ENCODE measurements around the gene FBLN2. TPM values are rescaled to one million over a fixed set of nuclear protein-coding genes. Genes with fewer than 3 reads are reported as not detected.

The FBLN2 gene
- polyA plus RNA-seq, 4 donors, result 0.45 to 30.8 (median 2.9) TPM

DNA sequence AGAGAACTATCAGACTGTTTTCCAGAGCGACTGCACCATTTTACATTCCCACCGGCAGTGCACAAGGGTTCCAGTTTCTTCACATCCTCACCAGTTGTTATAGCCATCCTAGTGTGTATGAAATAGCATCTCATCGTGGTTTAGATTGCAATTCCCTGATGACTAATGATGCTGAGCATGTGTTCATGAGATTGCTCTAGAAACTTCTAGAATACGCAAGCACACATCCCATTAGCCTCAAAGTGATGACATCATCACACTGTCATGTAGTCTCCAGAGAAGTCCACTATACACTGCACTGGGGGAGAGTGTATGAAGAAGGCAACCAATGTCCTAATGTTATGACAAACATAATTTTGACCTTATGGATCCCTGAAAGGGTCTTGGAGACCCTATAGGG, 30.1 kb downstream of the FBLN2 start:
- Histone ChIP-seq H3K27ac (ENCODE audit: low read depth in 1 of 3, low read length in 2 of 3) (no peak overlapping the region), H3K36me3 (ENCODE audit: control insufficient read depth in 3 of 3, insufficient read depth in 2 of 3, low read depth in 1 of 3, low read length in 3 of 3) (no peaks in the 10 kb centered on the region), H3K4me3 (ENCODE audit: low read depth in 1 of 3, low read length in 3 of 3) (no peak overlapping the region), H3K4me1 (ENCODE audit: control insufficient read depth in 3 of 3, insufficient read depth in 2 of 3, low read depth in 1 of 3, low read length in 2 of 3) (no peaks in the 10 kb centered on the region), H3K9me3 (ENCODE audit: control insufficient read depth in 2 of 2, insufficient read depth in 1 of 2, low read depth in 1 of 2, low read length in 1 of 2) (no peaks in the 10 kb centered on the region), H3K27me3 (ENCODE audit: control insufficient read depth in 3 of 3, insufficient read depth in 3 of 3, low read length in 3 of 3) (no peaks in the 10 kb centered on the region)
- 78 to 91% (median 84%) methylated on average over 4 of the region's 4 CpGs for WGBS, 3 donors
- FAIRE-seq (no peak), DNase-seq (no peak)

DNA sequence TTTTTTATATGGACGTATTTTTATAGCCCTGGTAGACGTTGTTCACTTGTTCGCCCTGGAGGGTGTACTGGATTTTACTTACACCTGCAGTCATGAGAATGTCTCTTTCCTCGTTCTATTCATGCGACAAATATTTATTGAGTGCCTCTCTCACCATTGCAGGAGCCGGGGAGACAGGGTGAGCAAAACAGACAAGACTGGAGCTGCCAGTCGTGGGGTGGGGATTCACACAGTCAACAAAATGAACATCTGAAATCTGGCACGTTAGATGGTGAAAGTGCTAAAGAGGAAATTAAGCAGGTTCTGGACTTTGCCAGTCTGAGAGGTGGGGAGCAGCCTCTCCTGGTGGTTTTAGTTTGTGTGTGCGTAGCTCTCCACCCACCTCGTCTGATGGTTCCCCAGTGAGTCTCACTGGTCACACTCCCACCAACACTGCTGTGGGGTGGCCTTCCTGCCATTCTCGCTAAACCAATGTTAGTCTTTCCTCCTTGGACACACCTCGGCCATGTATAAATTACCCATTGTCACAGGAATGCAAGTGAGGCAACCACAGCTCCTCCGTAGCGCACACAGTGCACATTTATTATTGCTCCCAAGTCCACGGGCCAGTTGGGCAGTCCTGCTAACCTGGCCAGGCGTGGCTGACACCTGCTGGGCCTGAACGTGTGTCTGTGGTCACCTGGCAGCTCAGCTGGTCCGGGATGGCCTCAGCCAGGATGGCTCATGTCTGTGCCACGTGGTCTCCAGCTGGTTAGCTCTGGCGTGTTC, 31.5 kb downstream of the FBLN2 start:
- no peak overlapping the region for H3K4me3 ChIP-seq (ENCODE audit: low read depth in 1 of 3, low read length in 3 of 3)
- DNase-seq, result no peak
- H3K4me1 ChIP-seq (ENCODE audit: control insufficient read depth in 3 of 3, insufficient read depth in 2 of 3, low read depth in 1 of 3, low read length in 2 of 3), result no peaks in the 10 kb centered on the region
- FAIRE-seq, result no peak
- H3K9me3 ChIP-seq (ENCODE audit: control insufficient read depth in 2 of 2, insufficient read depth in 1 of 2, low read depth in 1 of 2, low read length in 1 of 2), result no peaks in the 10 kb centered on the region
- no peak overlapping the region for H3K27ac ChIP-seq (ENCODE audit: low read depth in 1 of 3, low read length in 2 of 3)
- no peaks in the 10 kb centered on the region for H3K36me3 ChIP-seq (ENCODE audit: control insufficient read depth in 3 of 3, insufficient read depth in 2 of 3, low read depth in 1 of 3, low read length in 3 of 3)
- 28 to 62% (median 43%) methylated on average over 20 of the region's 20 CpGs for WGBS, 3 donors
- no peaks in the 10 kb centered on the region for H3K27me3 ChIP-seq (ENCODE audit: control insufficient read depth in 3 of 3, insufficient read depth in 3 of 3, low read length in 3 of 3)

DNA sequence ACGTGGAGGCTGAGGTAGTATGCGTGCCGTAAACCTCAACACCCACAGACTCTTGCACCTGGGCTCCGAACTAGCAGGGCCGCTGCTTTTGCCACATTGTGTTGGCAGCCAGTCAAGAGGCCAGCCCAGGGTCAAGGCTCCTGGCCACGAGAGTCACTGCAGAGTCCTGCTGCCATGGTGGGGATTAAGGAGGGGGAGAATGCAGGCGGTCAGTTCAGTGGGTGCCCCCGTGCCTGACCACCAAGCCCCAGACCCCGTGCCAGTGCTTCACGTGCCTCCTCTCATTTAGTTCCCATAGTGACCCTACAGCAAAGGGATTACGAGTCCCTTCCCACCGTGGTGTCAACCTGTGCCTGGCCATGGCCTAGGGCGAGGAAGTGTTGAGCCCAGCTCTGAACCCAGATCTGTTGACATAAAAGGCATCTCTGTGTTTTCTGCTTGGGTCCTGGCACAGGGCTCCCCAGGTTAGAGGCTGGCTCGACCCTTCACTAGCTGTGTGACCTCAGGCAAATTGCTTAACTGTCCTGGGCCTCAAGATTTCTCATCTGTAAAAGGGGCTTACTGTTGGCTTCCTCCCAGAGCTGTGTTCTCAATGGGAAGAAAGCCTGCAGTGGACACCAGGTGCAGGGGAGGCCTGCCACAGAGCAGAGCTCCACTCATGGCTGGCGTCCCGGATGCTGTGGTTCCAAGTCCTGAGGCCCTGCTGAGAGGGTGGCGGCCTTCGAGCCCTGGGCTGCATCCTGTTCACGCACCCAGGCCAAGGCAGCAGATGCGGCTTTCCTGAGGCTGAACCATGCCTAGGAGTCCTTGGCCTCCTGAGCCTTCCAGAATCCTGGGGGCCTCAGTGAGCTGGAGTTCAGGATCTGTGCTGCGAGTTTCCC, 32.8 kb downstream of the FBLN2 start:
- H3K4me3 ChIP-seq (ENCODE audit: low read depth in 1 of 3, low read length in 3 of 3), result no peak overlapping the region
- H3K36me3 ChIP-seq (ENCODE audit: control insufficient read depth in 3 of 3, insufficient read depth in 2 of 3, low read depth in 1 of 3, low read length in 3 of 3), result no peaks in the 10 kb centered on the region
- no peak overlapping the region for H3K27ac ChIP-seq (ENCODE audit: low read depth in 1 of 3, low read length in 2 of 3)
- no peaks in the 10 kb centered on the region for H3K9me3 ChIP-seq (ENCODE audit: control insufficient read depth in 2 of 2, insufficient read depth in 1 of 2, low read depth in 1 of 2, low read length in 1 of 2)
- WGBS, 3 donors, result 69 to 73% (median 72%) methylated on average over 21 of the region's 21 CpGs
- H3K4me1 ChIP-seq (ENCODE audit: control insufficient read depth in 3 of 3, insufficient read depth in 2 of 3, low read depth in 1 of 3, low read length in 2 of 3), result no peaks in the 10 kb centered on the region
- DNase-seq (no peak), FAIRE-seq (no peak)
- H3K27me3 ChIP-seq (ENCODE audit: control insufficient read depth in 3 of 3, insufficient read depth in 3 of 3, low read length in 3 of 3), result no peaks in the 10 kb centered on the region

DNA sequence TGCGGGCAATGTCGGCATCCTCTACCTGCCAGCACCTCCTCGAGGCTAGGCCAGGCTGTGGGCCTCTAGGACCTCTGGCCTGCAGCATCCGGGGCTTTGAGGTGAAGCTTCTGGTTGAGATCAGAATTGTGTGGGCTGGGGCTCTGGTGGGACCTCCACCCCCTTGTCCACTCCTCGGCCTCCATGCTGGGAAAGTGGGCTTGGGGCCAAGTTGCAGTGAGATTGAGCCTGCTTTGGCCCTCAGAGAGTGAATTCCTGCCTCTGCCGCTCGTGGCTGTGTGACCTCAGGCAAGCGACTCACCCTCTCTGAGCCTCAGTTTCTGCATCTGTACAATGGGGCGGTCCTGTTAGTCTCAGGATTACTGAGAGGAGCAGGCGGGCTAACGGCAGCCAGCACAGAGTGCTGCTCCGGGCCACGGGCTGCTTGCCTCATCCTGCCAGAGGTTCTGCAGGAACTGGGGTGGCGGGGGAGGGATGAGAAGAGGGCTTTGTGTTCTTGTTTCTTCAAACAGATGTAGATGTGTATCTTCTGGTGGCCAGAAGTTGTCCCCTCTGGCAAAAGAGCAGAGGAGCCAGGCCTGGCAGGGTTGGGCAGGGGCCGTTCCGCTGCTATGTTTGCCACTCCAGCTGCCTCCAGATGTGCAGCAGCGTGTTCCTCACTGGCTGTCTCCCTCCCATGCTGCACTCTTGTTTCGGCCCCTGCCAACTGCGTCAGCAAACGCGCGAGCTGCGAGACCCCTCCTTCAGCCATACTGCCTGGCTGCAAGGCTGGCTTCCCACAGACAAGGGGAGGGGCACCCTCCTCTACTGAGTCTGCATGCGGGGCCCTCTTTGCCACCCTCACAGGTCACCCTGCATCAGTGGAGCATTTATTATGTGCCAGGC, 33.7 kb downstream of the FBLN2 start:
- Histone ChIP-seq H3K27ac (ENCODE audit: low read depth in 1 of 3, low read length in 2 of 3) (no peak overlapping the region), H3K4me1 (ENCODE audit: control insufficient read depth in 3 of 3, insufficient read depth in 2 of 3, low read depth in 1 of 3, low read length in 2 of 3) (no peaks in the 10 kb centered on the region), H3K9me3 (ENCODE audit: control insufficient read depth in 2 of 2, insufficient read depth in 1 of 2, low read depth in 1 of 2, low read length in 1 of 2) (no peaks in the 10 kb centered on the region), H3K4me3 (ENCODE audit: low read depth in 1 of 3, low read length in 3 of 3) (no peak overlapping the region), H3K36me3 (ENCODE audit: control insufficient read depth in 3 of 3, insufficient read depth in 2 of 3, low read depth in 1 of 3, low read length in 3 of 3) (no peaks in the 10 kb centered on the region), H3K27me3 (ENCODE audit: control insufficient read depth in 3 of 3, insufficient read depth in 3 of 3, low read length in 3 of 3) (no peaks in the 10 kb centered on the region)
- FAIRE-seq (no peak), DNase-seq (no peak)
- WGBS, 3 donors, result 72 to 90% (median 86%) methylated on average over 22 to 24 of the region's 24 CpGs

DNA sequence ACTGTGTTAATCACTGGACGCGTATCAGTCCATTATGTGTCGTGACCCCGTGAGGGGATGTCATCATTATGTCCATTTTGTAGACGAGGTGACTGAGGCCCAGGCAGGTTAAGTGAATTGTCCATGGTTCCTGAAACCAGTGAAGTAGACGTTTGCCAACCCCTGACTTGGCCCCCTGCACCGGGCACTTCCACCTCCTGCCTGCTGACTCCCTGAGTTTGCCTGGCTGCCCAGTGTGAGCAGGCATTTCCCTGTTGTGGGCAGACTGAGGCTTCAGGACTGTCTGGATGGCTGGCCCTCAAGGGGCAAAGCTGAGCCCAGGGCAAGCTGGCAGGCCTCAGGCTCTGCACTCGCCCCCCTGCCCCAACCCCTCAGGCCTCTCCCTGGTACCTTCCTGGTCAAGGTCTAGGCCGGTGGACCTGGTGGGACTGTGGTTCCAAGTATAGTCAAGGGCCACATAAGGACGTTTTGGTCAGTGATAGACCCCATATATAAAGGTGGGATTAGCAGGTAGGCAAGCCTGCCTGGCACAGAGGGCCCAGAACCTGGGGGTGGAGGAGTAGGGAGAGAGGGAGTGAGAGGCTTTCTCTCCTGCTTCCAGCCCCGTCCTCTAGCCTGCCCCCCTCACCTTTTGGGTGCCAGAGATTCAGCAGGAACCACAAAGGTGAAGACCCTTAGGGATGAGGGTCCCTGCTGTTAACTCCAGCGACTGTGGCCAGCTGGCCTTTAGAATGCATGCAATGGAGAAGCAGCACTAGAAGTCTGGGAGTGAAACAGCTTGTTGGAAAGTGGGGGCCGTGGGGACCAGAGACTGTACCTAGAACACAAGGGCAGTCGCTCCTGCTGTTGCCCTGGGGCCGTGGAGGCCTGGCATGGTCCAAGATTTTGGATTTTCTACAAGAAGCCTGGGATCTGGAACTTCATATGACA, 34.6 kb downstream of the FBLN2 start:
- WGBS, 3 donors, result 72 to 78% (median 73%) methylated on average over 15 of the region's 15 CpGs

DNA sequence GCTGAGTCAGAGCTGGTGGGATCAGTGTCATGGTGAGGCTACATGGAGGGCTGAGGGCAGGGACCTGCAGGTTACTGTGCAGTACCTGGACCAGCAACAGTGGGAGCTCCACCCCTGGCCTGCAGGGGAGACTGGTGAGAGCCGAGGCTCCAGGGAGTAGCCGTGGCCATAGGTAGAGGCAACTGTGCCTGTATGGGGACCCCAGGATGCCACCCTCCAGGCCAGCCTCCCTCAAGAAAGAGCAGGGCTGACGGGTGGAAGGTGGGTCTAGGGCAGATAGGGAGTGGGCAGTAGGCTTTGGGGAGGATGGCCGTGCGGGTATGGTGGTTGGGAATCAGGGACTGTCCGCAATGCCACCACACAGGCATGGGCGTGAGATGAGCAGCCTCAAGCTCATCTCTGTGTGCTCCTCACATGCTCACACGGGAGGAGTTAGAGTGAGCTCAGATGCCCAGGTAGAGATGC, 35.5 kb downstream of the FBLN2 start:
- H3K27me3 ChIP-seq (ENCODE audit: control insufficient read depth in 3 of 3, insufficient read depth in 3 of 3, low read length in 3 of 3), result no peaks in the 10 kb centered on the region
- DNase-seq (no peak), FAIRE-seq (no peak)
- no peaks in the 10 kb centered on the region for H3K36me3 ChIP-seq (ENCODE audit: control insufficient read depth in 3 of 3, insufficient read depth in 2 of 3, low read depth in 1 of 3, low read length in 3 of 3)
- no peak overlapping the region for H3K27ac ChIP-seq (ENCODE audit: low read depth in 1 of 3, low read length in 2 of 3)
- H3K9me3 ChIP-seq (ENCODE audit: control insufficient read depth in 2 of 2, insufficient read depth in 1 of 2, low read depth in 1 of 2, low read length in 1 of 2), result no peaks in the 10 kb centered on the region
- WGBS, 3 donors, result 88 to 91% (median 89%) methylated on average over 8 of the region's 8 CpGs
- H3K4me3 ChIP-seq (ENCODE audit: low read depth in 1 of 3, low read length in 3 of 3), result no peak overlapping the region
- H3K4me1 ChIP-seq (ENCODE audit: control insufficient read depth in 3 of 3, insufficient read depth in 2 of 3, low read depth in 1 of 3, low read length in 2 of 3), result no peaks in the 10 kb centered on the region

More for the DNA sequence above, 34.6 kb downstream of the FBLN2 start:
- H3K27ac ChIP-seq (ENCODE audit: low read depth in 1 of 3, low read length in 2 of 3), result no peak overlapping the region
- H3K4me1 ChIP-seq (ENCODE audit: control insufficient read depth in 3 of 3, insufficient read depth in 2 of 3, low read depth in 1 of 3, low read length in 2 of 3), result no peaks in the 10 kb centered on the region
- no peak overlapping the region for H3K4me3 ChIP-seq (ENCODE audit: low read depth in 1 of 3, low read length in 3 of 3)
- H3K27me3 ChIP-seq (ENCODE audit: control insufficient read depth in 3 of 3, insufficient read depth in 3 of 3, low read length in 3 of 3), result no peaks in the 10 kb centered on the region
- DNase-seq (no peak), FAIRE-seq (no peak)
- H3K36me3 ChIP-seq (ENCODE audit: control insufficient read depth in 3 of 3, insufficient read depth in 2 of 3, low read depth in 1 of 3, low read length in 3 of 3), result no peaks in the 10 kb centered on the region
- H3K9me3 ChIP-seq (ENCODE audit: control insufficient read depth in 2 of 2, insufficient read depth in 1 of 2, low read depth in 1 of 2, low read length in 1 of 2), result no peaks in the 10 kb centered on the region

DNA sequence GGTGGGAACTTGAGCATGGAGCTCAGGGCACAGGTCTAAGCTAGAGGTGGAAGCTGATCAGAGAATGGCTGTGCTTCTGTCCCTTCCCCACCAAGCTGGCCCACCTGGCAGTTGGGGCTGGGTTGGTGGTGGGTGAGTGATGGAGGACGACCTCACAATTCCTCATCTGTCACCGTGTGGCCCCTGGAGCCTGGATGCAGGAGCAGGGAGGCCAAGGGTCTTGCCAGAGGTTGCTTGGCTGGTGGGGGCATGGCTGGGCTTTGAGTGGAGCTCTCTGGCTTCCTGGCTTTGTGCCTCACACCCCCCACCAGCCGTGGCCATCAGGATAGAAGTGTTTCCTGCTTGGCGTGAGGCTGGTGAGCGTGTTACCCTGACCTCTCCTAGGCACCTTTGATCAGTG, 36.0 kb downstream of the FBLN2 start:
- no peak for DNase-seq

More for the DNA sequence above, 36.0 kb downstream of the FBLN2 start:
- WGBS, 3 donors, result 71 to 76% (median 73%) methylated on average over 5 of the region's 5 CpGs
- H3K27ac ChIP-seq (ENCODE audit: low read depth in 1 of 3, low read length in 2 of 3), result no peak overlapping the region
- H3K4me1 ChIP-seq (ENCODE audit: control insufficient read depth in 3 of 3, insufficient read depth in 2 of 3, low read depth in 1 of 3, low read length in 2 of 3), result no peaks in the 10 kb centered on the region
- H3K27me3 ChIP-seq (ENCODE audit: control insufficient read depth in 3 of 3, insufficient read depth in 3 of 3, low read length in 3 of 3), result no peaks in the 10 kb centered on the region
- no peak overlapping the region for H3K4me3 ChIP-seq (ENCODE audit: low read depth in 1 of 3, low read length in 3 of 3)
- no peaks in the 10 kb centered on the region for H3K36me3 ChIP-seq (ENCODE audit: control insufficient read depth in 3 of 3, insufficient read depth in 2 of 3, low read depth in 1 of 3, low read length in 3 of 3)
- no peaks in the 10 kb centered on the region for H3K9me3 ChIP-seq (ENCODE audit: control insufficient read depth in 2 of 2, insufficient read depth in 1 of 2, low read depth in 1 of 2, low read length in 1 of 2)
- FAIRE-seq, result no peak

Data from small intestine (tissue), 7 donors.